ENCODE measurements around the gene MRGPRD.
"Not testable (repeated sequence)": the region's sequence is repeated elsewhere in the genome, so short reads cannot be mapped to it uniquely, and the experiment has no call there.

The MRGPRD gene

GRCh38 chr11:69006816-69007215, 26.0 kb upstream of the MRGPRD start:
- H3K4me3 ChIP-seq (ENCODE audit: low read depth, low read length) = no peak overlapping the region

- H3K4me3 ChIP-seq (ENCODE audit: low read depth, low read length) = no peak overlapping the region
These were observed 25.0 kb upstream of the MRGPRD start for GRCh38 chr11:69005631-69006368.

- no peak overlapping the region for H3K4me3 ChIP-seq (ENCODE audit: low read depth, low read length)
These were observed 24.4 kb upstream of the MRGPRD start for GRCh38 chr11:69005183-69005630.

- H3K4me3 ChIP-seq (ENCODE audit: low read depth, low read length) = no peak overlapping the region
These were observed 23.8 kb upstream of the MRGPRD start for GRCh38 chr11:69004411-69005182.

GRCh38 chr11:69003866-69004367, 23.1 kb upstream of the MRGPRD start:
- H3K4me3 ChIP-seq (ENCODE audit: low read depth, low read length) = no peak overlapping the region

- H3K4me3 ChIP-seq (ENCODE audit: low read depth, low read length) = no peak overlapping the region
These were observed 22.6 kb upstream of the MRGPRD start for GRCh38 chr11:69003301-69003865.

GRCh38 chr11:69002570-69003231, 21.9 kb upstream of the MRGPRD start:
- H3K4me3 ChIP-seq (ENCODE audit: low read depth, low read length) = no peak overlapping the region

GRCh38 chr11:69002110-69002569, 21.4 kb upstream of the MRGPRD start:
- H3K4me3 ChIP-seq (ENCODE audit: low read depth, low read length) = no peak overlapping the region

- H3K4me3 ChIP-seq (ENCODE audit: low read depth, low read length) = no peak overlapping the region
These were observed 20.7 kb upstream of the MRGPRD start for GRCh38 chr11:69001243-69002081.

GRCh38 chr11:69000831-69001242, 20.1 kb upstream of the MRGPRD start:
- no peak overlapping the region for H3K4me3 ChIP-seq (ENCODE audit: low read depth, low read length)

GRCh38 chr11:69000391-69000790, 19.6 kb upstream of the MRGPRD start:
- no peak overlapping the region for H3K4me3 ChIP-seq (ENCODE audit: low read depth, low read length)

GRCh38 chr11:68999748-69000355, 19.1 kb upstream of the MRGPRD start:
- H3K4me3 ChIP-seq (ENCODE audit: low read depth, low read length) = not testable (repeated sequence)

- no peak overlapping the region for H3K4me3 ChIP-seq (ENCODE audit: low read depth, low read length)
These were observed 18.4 kb upstream of the MRGPRD start for GRCh38 chr11:68999093-68999747.

GRCh38 chr11:68998390-68998911, 17.7 kb upstream of the MRGPRD start:
- H3K4me3 ChIP-seq (ENCODE audit: low read depth, low read length) = no peak overlapping the region

- H3K4me3 ChIP-seq (ENCODE audit: low read depth, low read length) = no peak overlapping the region
These were observed 17.2 kb upstream of the MRGPRD start for GRCh38 chr11:68997995-68998348.

GRCh38 chr11:68997124-68997994, 16.6 kb upstream of the MRGPRD start:
- H3K4me3 ChIP-seq (ENCODE audit: low read depth, low read length) = no peak overlapping the region

GRCh38 chr11:68996376-68997123, 15.8 kb upstream of the MRGPRD start:
- H3K4me3 ChIP-seq (ENCODE audit: low read depth, low read length) = no peak overlapping the region

All from iPS-11a (cell line).